HL-60 (cell line): ENCODE results near the gene ATP2B1.

ENCODE experiments used
- DNase-seq, 2 experiments: peaks; one replicate each; pipeline ENCODE4 v3.0.0-alpha.2; 2010 to 2020; ENCODE audit warnings: low read depth in 1 of 2, low spot score in 1 of 2
- H3K27ac ChIP-seq: fragments of 250-450 bp; sonication (Bioruptor Pico); replicated peaks from 2 replicates; pipeline ENCODE4 v1.5.1; 2020; ENCODE audit warnings: mild to moderate bottlenecking, moderate library complexity
- H3K27me3 ChIP-seq: fragments of 250-450 bp; sonication (Bioruptor Pico); 2 replicates; pipeline ENCODE4 v1.5.1; 2021; ENCODE audit warnings: mild to moderate bottlenecking, moderate library complexity; ENCODE audit not compliant: insufficient read depth, poor library complexity, severe bottlenecking
- H3K4me3 ChIP-seq: replicated peaks from 2 replicates; pipeline ENCODE4 v1.5.1; 2011; ENCODE audit warnings: mild to moderate bottlenecking, control low read depth, low read length; ENCODE audit not compliant: insufficient read depth
- GABPA ChIP-seq: IDR thresholded peaks from 2 replicates; pipeline ENCODE4 v1.6.1; 2012; ENCODE audit warnings: low read depth
- POLR2AphosphoS5 ChIP-seq: IDR thresholded peaks from 2 replicates; pipeline ENCODE4 v1.6.1; 2012; ENCODE audit warnings: low read depth
- SPI1 ChIP-seq: IDR thresholded peaks from 2 replicates; pipeline ENCODE4 v1.6.1; 2012; ENCODE audit warnings: low read depth, mild to moderate bottlenecking, borderline replicate concordance
- TF ChIP-seq, protein P1 (sequence below): IDR thresholded peaks from 2 replicates; pipeline ENCODE4 v1.6.1; 2012; ENCODE audit warnings: low read depth; ENCODE audit not compliant: insufficient replicate concordance
- TF ChIP-seq, protein P2 (sequence below): IDR thresholded peaks from one replicate; pipeline ENCODE4 v1.5.1; 2011; ENCODE audit warnings: low read length, control low read depth, inconsistent platforms; ENCODE audit not compliant: insufficient read depth

Gene ATP2B1

GRCh38 chr12:89568484-89568883, 140.2 kb downstream of the ATP2B1 start:
- Histone ChIP-seq H3K4me3 (no peak overlapping the region), H3K27ac (no peak overlapping the region), H3K27me3 (no peaks in the 10 kb centered on the region)
- DNase-seq, result peak in 1 of 2 experiments; percentile 32
- TF ChIP-seq GABPA (no peak), POLR2AphosphoS5 (no peak), SPI1 (no peak)

- no peaks in the 10 kb centered on the region for H3K27me3 ChIP-seq
- TF ChIP-seq, protein P1, sequence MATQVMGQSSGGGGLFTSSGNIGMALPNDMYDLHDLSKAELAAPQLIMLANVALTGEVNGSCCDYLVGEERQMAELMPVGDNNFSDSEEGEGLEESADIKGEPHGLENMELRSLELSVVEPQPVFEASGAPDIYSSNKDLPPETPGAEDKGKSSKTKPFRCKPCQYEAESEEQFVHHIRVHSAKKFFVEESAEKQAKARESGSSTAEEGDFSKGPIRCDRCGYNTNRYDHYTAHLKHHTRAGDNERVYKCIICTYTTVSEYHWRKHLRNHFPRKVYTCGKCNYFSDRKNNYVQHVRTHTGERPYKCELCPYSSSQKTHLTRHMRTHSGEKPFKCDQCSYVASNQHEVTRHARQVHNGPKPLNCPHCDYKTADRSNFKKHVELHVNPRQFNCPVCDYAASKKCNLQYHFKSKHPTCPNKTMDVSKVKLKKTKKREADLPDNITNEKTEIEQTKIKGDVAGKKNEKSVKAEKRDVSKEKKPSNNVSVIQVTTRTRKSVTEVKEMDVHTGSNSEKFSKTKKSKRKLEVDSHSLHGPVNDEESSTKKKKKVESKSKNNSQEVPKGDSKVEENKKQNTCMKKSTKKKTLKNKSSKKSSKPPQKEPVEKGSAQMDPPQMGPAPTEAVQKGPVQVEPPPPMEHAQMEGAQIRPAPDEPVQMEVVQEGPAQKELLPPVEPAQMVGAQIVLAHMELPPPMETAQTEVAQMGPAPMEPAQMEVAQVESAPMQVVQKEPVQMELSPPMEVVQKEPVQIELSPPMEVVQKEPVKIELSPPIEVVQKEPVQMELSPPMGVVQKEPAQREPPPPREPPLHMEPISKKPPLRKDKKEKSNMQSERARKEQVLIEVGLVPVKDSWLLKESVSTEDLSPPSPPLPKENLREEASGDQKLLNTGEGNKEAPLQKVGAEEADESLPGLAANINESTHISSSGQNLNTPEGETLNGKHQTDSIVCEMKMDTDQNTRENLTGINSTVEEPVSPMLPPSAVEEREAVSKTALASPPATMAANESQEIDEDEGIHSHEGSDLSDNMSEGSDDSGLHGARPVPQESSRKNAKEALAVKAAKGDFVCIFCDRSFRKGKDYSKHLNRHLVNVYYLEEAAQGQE, result no peak
- TF ChIP-seq POLR2AphosphoS5, result no peak
- no peak for TF ChIP-seq GABPA
- TF ChIP-seq, protein P2, sequence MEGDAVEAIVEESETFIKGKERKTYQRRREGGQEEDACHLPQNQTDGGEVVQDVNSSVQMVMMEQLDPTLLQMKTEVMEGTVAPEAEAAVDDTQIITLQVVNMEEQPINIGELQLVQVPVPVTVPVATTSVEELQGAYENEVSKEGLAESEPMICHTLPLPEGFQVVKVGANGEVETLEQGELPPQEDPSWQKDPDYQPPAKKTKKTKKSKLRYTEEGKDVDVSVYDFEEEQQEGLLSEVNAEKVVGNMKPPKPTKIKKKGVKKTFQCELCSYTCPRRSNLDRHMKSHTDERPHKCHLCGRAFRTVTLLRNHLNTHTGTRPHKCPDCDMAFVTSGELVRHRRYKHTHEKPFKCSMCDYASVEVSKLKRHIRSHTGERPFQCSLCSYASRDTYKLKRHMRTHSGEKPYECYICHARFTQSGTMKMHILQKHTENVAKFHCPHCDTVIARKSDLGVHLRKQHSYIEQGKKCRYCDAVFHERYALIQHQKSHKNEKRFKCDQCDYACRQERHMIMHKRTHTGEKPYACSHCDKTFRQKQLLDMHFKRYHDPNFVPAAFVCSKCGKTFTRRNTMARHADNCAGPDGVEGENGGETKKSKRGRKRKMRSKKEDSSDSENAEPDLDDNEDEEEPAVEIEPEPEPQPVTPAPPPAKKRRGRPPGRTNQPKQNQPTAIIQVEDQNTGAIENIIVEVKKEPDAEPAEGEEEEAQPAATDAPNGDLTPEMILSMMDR, result no peak
- TF ChIP-seq SPI1, result no peak
Measured at GRCh38 chr12:89567691-89568239, 140.9 kb downstream of the ATP2B1 start.

GRCh38 chr12:89566615-89567014, 142.0 kb downstream of the ATP2B1 start:
- no peak overlapping the region for H3K27ac ChIP-seq
- no peaks in the 10 kb centered on the region for H3K27me3 ChIP-seq
- no peak for DNase-seq
- H3K4me3 ChIP-seq, result no peak overlapping the region
- no peak for TF ChIP-seq POLR2AphosphoS5
- TF ChIP-seq, protein P1, result no peak
- no peak for TF ChIP-seq GABPA
- TF ChIP-seq SPI1, result no peak
- TF ChIP-seq, protein P2, result no peak

More at GRCh38 chr12:89567691-89568239, 140.9 kb downstream of the ATP2B1 start:
- H3K4me3 ChIP-seq, result no peak overlapping the region
- no peak overlapping the region for H3K27ac ChIP-seq
- DNase-seq, result no peak

DNA sequence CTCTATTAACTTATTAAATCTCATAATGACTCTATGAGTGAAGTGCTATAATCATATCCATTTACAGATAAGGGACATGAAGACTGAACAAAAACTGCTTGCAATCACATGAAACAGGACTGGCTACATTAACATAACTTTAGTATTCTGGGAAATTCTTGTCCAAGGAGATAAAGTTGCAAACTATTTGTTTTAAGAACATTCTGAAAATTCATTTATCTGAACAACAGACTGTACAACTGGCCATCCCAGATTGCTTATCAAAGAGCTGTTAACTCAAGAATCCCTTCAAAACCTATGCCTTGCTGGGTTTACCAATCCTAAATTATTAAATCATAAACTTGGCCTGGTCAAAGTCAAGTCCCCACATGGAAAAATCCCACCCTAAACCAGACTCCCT, 143.6 kb downstream of the ATP2B1 start:
- TF ChIP-seq, protein P2, result no peak
- TF ChIP-seq POLR2AphosphoS5 (no peak), SPI1 (no peak), GABPA (no peak)
- TF ChIP-seq, protein P1, result no peak

More for the DNA sequence above, 143.6 kb downstream of the ATP2B1 start:
- Histone ChIP-seq H3K4me3 (no peak overlapping the region), H3K27ac (no peak overlapping the region), H3K27me3 (no peaks in the 10 kb centered on the region)
- DNase-seq, result no peak
